Stimulated activated CD4-positive, alpha-beta T cell treated with anti-CD3 and anti-CD28 coated beads, TNF-alpha, amount 100 ng/mL, for 48 hours (primary cell): ENCODE results near the gene CBLN1.
"Not testable (repeated sequence)": the region's sequence is repeated elsewhere in the genome, so short reads cannot be mapped to it uniquely, and the experiment has no call there.

Experiments used
- DNase-seq, 3 donors: peaks; one replicate each; pipeline ENCODE4 v3.0.0-alpha.2; 2020; ENCODE audit warnings: low read depth in 3 of 3

Gene CBLN1

GRCh38 chr16:49277766-49278566 lies 3.7 kb downstream of the CBLN1 start:
- DNase-seq = no peak

- no peak for DNase-seq
Measured at GRCh38 chr16:49277386-49277742, 4.3 kb downstream of the CBLN1 start.

GRCh38 chr16:49276646-49277385 lies 4.8 kb downstream of the CBLN1 start:
- no peak for DNase-seq

- no peak for DNase-seq
Measured at GRCh38 chr16:49275870-49276269, 5.8 kb downstream of the CBLN1 start.

DNA sequence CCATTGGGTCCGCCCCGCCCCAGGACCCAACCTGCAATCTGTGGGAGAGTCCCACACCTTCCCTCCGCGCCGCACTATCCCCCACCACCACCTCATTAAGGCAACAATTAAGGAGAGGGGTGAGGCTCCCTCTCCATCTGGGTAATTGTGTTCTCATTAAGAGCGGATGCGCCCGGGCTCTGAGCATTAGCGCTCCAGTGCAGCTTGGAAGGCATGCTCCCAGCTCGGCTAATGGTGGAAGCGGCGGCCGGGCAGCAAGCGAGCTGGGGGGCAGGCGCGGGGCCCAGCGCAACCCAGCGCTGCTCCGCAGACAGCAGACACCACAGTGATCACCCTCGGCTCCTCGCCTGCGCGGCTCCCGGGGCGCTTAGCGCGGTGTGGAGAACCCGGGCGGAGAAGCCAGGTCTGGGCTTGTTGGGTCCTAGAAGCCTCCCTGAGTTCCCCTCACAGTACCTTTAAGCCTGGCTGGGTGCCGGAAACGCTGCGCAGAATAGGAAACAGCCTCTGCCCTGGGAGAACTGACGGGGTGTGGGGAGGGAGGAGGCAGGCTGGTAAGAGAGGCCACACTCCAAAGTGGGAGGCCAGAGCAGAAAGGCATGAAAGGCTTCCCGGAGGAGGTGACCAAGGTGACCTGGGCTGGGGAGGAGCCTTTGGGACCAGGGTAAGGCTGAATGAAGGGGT lies 6.4 kb downstream of the CBLN1 start:
- DNase-seq = no peak

- DNase-seq = no peak
Measured at GRCh38 chr16:49274591-49274990, 7.0 kb downstream of the CBLN1 start.

GRCh38 chr16:49273771-49274170 lies 7.9 kb downstream of the CBLN1 start:
- DNase-seq = no peak

DNA sequence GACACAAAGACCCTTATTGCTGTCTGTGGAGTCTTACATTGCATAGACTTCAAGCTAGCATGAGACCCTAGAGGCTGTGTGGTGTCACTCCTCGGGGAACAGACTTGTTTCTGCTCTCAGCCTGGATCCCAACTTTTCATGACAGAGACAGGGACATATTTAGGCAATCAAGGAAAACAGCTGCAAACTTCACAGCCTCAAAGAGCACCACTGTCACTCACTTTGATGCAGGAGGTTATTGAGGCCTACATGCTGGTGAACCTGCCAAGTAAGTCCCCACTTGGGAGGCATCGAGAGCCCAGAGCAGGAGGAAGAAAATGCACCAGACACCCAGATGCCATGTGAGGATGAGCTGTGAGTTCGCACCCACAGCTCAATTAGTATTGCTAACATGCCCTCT lies 10.3 kb downstream of the CBLN1 start:
- no peak for DNase-seq

GRCh38 chr16:49269201-49269600 lies 12.4 kb downstream of the CBLN1 start:
- no peak for DNase-seq

DNA sequence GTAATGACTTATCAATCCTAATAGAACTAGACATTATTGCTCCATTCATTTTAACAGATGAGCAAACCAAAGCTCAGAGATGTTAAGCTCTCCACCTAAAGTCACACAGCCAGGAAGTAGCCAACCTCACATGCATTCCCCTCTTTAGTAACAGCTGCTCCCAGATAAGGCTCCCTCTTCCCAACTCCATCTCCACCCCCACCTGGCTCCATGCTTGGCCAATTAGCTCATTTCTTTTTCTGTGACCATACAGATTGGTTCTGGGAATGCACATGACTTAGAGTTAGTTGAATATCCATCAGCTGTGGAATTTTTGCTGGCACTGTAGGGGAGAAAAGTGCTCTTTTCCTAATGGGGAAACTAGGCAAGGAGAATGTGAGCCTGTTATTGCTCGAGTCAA lies 13.0 kb downstream of the CBLN1 start:
- no peak for DNase-seq

GRCh38 chr16:49262501-49262900 lies 19.1 kb downstream of the CBLN1 start:
- DNase-seq = no peak

- no peak for DNase-seq
Measured at GRCh38 chr16:49261930-49262329, 19.7 kb downstream of the CBLN1 start.

DNA sequence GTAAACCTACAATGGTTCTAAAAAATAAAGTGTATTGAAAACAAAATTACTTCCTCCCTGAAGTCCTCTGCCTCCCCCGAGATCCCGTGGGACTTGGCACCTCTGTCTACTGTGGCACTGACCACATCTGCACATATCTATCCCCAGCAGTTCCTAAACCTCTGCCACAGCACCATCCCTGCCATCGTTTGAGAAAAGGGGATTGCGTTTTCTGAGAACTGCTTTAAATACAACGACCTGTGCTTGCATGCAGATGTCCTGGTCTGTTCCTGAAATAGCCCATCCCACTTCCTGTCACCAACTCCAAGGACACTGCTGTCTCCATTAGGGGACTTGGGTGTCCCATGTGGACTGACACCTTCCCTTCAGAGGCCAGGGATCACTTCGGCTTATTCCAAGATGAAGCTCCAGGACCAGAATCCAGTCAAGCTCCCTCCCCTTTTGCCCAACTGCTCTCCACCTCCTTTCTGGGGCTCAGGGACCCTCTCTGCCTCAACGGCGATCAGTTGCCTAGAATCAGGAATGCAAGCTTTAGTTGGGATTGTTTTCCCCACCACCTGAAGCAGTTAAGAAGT lies 20.6 kb downstream of the CBLN1 start:
- no peak for DNase-seq

DNA sequence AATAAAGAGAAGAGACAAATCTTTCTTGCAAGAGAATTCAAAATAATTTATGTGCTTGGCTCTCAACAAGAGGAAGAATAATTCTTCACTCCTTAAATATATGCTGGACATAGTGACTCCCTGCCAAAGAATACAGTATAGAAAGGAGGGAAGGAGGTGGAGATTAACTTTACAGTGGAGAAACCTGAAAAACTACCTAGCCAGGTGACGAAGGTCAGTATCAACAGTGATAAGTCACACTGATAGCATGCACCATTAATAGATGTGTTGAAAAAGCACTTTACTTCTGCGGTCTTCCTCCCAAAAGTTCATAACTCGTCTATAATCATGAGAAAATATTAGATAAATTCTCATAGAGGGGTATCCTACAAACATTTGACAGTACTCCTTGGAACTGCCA lies 21.4 kb downstream of the CBLN1 start:
- DNase-seq = no peak

GRCh38 chr16:49259330-49259729 lies 22.3 kb downstream of the CBLN1 start:
- DNase-seq = no peak

GRCh38 chr16:49250689-49251088 lies 30.9 kb downstream of the CBLN1 start:
- no peak for DNase-seq

DNA sequence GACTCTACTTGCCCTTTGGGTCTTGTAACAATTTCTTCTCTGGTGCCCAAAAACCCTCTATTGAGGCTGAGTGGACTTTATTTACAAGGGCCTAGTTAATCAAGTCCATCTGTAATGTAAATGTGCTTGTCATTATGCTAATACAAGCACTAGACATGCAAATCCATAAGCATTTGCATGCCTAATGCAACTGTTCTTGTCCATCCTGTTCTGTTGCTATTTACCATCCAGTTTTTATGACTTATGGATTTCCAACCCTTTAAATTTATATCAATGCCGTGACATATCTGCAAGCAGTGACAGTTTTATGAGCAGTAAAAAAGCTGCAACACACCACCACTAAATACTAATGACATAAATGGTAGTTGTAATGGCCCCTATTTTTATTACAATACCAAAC lies 33.4 kb downstream of the CBLN1 start:
- no peak for DNase-seq

GRCh38 chr16:49236216-49236615 lies 45.4 kb downstream of the CBLN1 start:
- DNase-seq = no peak

DNA sequence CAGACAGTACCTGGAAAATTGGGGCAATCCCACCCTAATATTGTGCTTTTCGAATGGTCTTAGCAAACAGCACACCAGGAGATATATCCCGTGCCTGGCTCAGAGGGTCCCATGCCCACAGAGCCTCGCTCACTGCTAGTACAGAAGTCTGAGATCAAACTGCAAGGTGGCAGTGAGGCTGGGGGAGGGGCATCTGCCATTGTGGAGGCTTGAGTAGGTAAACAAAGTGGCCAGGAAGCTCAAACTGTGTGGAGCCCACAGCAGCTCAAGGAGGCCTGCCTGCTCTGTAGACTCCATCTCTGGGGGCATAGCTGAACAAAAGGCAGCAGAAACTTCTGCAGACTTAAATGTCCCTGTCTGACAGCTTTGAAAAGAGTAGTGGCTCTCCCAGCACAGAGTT lies 53.3 kb downstream of the CBLN1 start:
- not testable (repeated sequence) for DNase-seq
